GM23338 (cell line): ENCODE data around the gene ARG2. TPM values are rescaled to one million over a fixed set of nuclear protein-coding genes. Genes with fewer than 3 reads are reported as not detected.
A peak's percentile ranks its signal among the peaks of the same experiment; 100 is the strongest.
"Not testable (repeated sequence)": the region's sequence is repeated elsewhere in the genome, so short reads cannot be mapped to it uniquely, and the experiment has no call there.

Experiments
- ATAC-seq: fragments of 200-7000 bp; cut with Tn5 transposase; 3 replicates; pipeline ENCODE4 v1.9.1; 2020
- DNase-seq: peaks from one replicate; pipeline ENCODE4 v3.0.0-alpha.2; 2015; ENCODE audit warnings: low spot score
- H2AFZ ChIP-seq: fragments of 200-600 bp; sonication (generic); 2 replicates; pipeline ENCODE4 v1.8.0; 2016; ENCODE audit warnings: antibody characterized with exemption, mild to moderate bottlenecking, moderate library complexity
- H3F3A ChIP-seq: fragments of 200-600 bp; sonication (generic); replicated peaks from 2 replicates; pipeline ENCODE4 v1.8.0; 2017; ENCODE audit warnings: antibody characterized with exemption, mixed run types, low read depth
- H3K27ac ChIP-seq: fragments of 200-600 bp; sonication (generic); 2 replicates; pipeline ENCODE4 v1.6.1; 2016; ENCODE audit warnings: low read depth
- H3K27me3 ChIP-seq: fragments of 200-600 bp; sonication (generic); 2 replicates; pipeline ENCODE4 v1.8.0; 2016; ENCODE audit warnings: mild to moderate bottlenecking, mixed run types, moderate library complexity; ENCODE audit not compliant: insufficient read depth
- H3K36me3 ChIP-seq: fragments of 200-600 bp; sonication (generic); 2 replicates; pipeline ENCODE4 v1.8.0; 2016; ENCODE audit warnings: mild to moderate bottlenecking; ENCODE audit not compliant: insufficient read depth
- H3K4me1 ChIP-seq: fragments of 200-600 bp; sonication (generic); 2 replicates; pipeline ENCODE4 v1.8.0; 2016; ENCODE audit warnings: mild to moderate bottlenecking, moderate library complexity; ENCODE audit not compliant: insufficient read depth
- H3K4me2 ChIP-seq: fragments of 200-600 bp; sonication (generic); 2 replicates; pipeline ENCODE4 v1.7.1; 2017; ENCODE audit warnings: mixed run types
- H3K4me3 ChIP-seq: fragments of 200-600 bp; sonication (generic); 2 replicates; pipeline ENCODE4 v1.6.1; 2016; ENCODE audit warnings: mixed run types
- H3K79me2 ChIP-seq: fragments of 200-600 bp; sonication (generic); replicated peaks from 2 replicates; pipeline ENCODE4 v1.8.0; 2017; ENCODE audit warnings: mild to moderate bottlenecking; ENCODE audit not compliant: insufficient read depth
- H3K9me2 ChIP-seq: fragments of 200-600 bp; sonication (generic); 2 replicates; pipeline ENCODE4 v1.8.0; 2017; ENCODE audit not compliant: insufficient read depth
- H4K20me1 ChIP-seq: fragments of 200-600 bp; sonication (generic); replicated peaks from 2 replicates; pipeline ENCODE4 v1.8.0; 2017; ENCODE audit warnings: mild to moderate bottlenecking; ENCODE audit not compliant: insufficient read depth
- H3K27ac Mint-ChIP-seq: 2 replicates; pipeline ENCODE4 v1.8.0; 2020; ENCODE audit warnings: inconsistent platforms, mild to moderate bottlenecking, moderate library complexity, mixed read lengths
- H3K27me3 Mint-ChIP-seq: 3 replicates; pipeline ENCODE4 v1.8.0; 2022; ENCODE audit warnings: low read depth, mild to moderate bottlenecking, moderate library complexity, mixed read lengths, inconsistent platforms; ENCODE audit not compliant: insufficient read depth, poor library complexity
- H3K36me3 Mint-ChIP-seq: 3 replicates; pipeline ENCODE4 v1.8.0; 2021; ENCODE audit warnings: low read depth, mild to moderate bottlenecking, inconsistent platforms, moderate library complexity, mixed read lengths
- H3K4me1 Mint-ChIP-seq: 3 replicates; pipeline ENCODE4 v1.8.0; 2020; ENCODE audit warnings: mild to moderate bottlenecking, inconsistent platforms, mixed read lengths
- H3K4me3 Mint-ChIP-seq: 3 replicates; pipeline ENCODE4 v1.8.0; 2021; ENCODE audit warnings: moderate library complexity, mild to moderate bottlenecking, inconsistent platforms, mixed read lengths
- H3K9me3 Mint-ChIP-seq: 3 replicates; pipeline ENCODE4 v1.8.0; 2020; ENCODE audit warnings: moderate library complexity, mild to moderate bottlenecking, inconsistent platforms, mixed read lengths
- REST ChIP-seq: IDR thresholded peaks from one replicate; pipeline ENCODE4 v1.6.1; 2018; ENCODE audit warnings: antibody characterized with exemption; ENCODE audit not compliant: unreplicated experiment
- ZNF462 ChIP-seq: fragments of 250-450 bp; sonication (Bioruptor Pico); IDR thresholded peaks from 2 replicates; pipeline ENCODE4 v1.5.0; 2020; ENCODE audit warnings: mild to moderate bottlenecking, moderate library complexity
- polyA plus RNA-seq: library from polyadenylated mRNA; unstranded; fragments of >200 nt; fragmentation: Nextera tagmentation; extraction: Ambion mirVana; gene quantifications from 2 replicates; pipeline ENCODE4 v1.2.1, GENCODE V29; 2016
- total RNA-seq: library from RNA; depleted of rRNA; stranded (reverse); fragments of >200 nt; shearing (Covaris generic); gene quantifications from 2 replicates; pipeline ENCODE4 v1.2.3, GENCODE V29; 2014
- TF ChIP-seq, protein P1 (sequence below), 2 experiments: fragments of 200-600 bp in 1 of 2; sonication (generic) in 1 of 2; conservative IDR thresholded peaks; 2 replicates each; pipeline versions ENCODE4 v1.5.1 to v1.6.1; 2016 to 2017; ENCODE audit warnings: antibody characterized with exemption in 2 of 2, low read depth in 2 of 2, mild to moderate bottlenecking in 2 of 2, moderate library complexity in 1 of 2

ARG2 gene
- total and polyA plus RNA-seq, 2 experiments from 2014 or later: 42.7 to 69.4 TPM

GRCh38 chr14:67599698-67600561 is 19.8 kb upstream of the ARG2 start, which contains the start of gene PIGH (continued):
- TF ChIP-seq ZNF462: no peak

DNA sequence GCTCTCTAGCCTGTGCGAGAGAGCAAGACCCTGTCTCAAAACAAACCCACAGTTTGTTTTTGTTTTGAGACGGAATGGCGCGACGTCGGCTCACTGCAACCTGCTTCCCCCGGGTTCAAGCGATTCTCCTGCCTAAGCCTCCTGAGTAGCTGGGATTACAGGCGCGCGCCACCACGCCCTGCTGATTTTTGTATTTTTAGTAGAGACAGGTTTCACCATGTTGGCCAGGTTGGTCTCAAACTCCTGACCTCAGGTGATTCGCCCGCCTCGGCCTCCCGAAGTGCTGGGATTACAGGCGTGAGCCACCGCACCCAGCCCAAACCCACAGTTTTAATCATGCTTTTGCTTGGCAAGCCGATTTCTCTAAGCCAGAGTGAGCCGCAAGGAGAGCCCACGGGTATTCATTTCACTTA is 19.2 kb upstream of the ARG2 start:
- H2AFZ ChIP-seq, H3K4me1 Mint-ChIP-seq, H3K27ac ChIP-seq, H3K9me3 Mint-ChIP-seq, H3K36me3 ChIP-seq, H3K79me2 ChIP-seq, H3F3A ChIP-seq, H4K20me1 ChIP-seq, H3K36me3 Mint-ChIP-seq, H3K4me1 ChIP-seq, ATAC-seq, H3K9me2 ChIP-seq, DNase-seq: not testable (repeated sequence)
- H3K27ac Mint-ChIP-seq: 0 out of 2 replicates have a peak overlapping the region, but pooled peaks have one; percentile 67
- Histone ChIP-seq H3K27me3 (peaks cover 66% of the 10 kb centered on the region), H3K4me3 (peak overlapping the region; percentile 63), H3K4me2 (peak overlapping the region; percentile 75)
- peaks cover 68% of the 10 kb centered on the region for H3K27me3 Mint-ChIP-seq
- peak overlapping the region; percentile 89 for H3K4me3 Mint-ChIP-seq

- Histone ChIP-seq H3K4me3 (no peak overlapping the region), H2AFZ (no peak overlapping the region), H3K4me2 (no peak overlapping the region), H3K27me3 (peaks cover 81% of the 10 kb centered on the region), H4K20me1 (no peaks in the 10 kb centered on the region), H3K36me3 (no peaks in the 10 kb centered on the region), H3K4me1 (peaks cover 4% of the 10 kb centered on the region), H3K9me2 (no peaks in the 10 kb centered on the region), H3K79me2 (no peaks in the 10 kb centered on the region), H3K27ac (no peak overlapping the region), H3F3A (0 out of 2 replicates have a peak, but pooled peaks cover 7% of the 10 kb centered on the region)
- Mint-ChIP-seq H3K4me1 (peaks cover 3% of the 10 kb centered on the region; the same call in 2 of the 3 replicates), H3K36me3 (no peaks in the 10 kb centered on the region), H3K9me3 (no peaks in the 10 kb centered on the region), H3K4me3 (no peak overlapping the region), H3K27ac (no peak overlapping the region), H3K27me3 (peaks cover 82% of the 10 kb centered on the region)
- peak; percentile 24 for DNase-seq
- no peak for ATAC-seq
- TF ChIP-seq, protein P1, sequence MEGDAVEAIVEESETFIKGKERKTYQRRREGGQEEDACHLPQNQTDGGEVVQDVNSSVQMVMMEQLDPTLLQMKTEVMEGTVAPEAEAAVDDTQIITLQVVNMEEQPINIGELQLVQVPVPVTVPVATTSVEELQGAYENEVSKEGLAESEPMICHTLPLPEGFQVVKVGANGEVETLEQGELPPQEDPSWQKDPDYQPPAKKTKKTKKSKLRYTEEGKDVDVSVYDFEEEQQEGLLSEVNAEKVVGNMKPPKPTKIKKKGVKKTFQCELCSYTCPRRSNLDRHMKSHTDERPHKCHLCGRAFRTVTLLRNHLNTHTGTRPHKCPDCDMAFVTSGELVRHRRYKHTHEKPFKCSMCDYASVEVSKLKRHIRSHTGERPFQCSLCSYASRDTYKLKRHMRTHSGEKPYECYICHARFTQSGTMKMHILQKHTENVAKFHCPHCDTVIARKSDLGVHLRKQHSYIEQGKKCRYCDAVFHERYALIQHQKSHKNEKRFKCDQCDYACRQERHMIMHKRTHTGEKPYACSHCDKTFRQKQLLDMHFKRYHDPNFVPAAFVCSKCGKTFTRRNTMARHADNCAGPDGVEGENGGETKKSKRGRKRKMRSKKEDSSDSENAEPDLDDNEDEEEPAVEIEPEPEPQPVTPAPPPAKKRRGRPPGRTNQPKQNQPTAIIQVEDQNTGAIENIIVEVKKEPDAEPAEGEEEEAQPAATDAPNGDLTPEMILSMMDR (conservative IDR thresholded peaks at IDR 0.05; ENCODE audit: low read depth in 2 of 2): no peak
- no peak for TF ChIP-seq REST
Observed at GRCh38 chr14:67602076-67602475, 17.6 kb upstream of the ARG2 start.
